Keratinocyte (primary cell): Measurements from ENCODE around the gene GPBAR1.

Experiments used
- EZH2 ChIP-seq: IDR thresholded peaks from one replicate; pipeline ENCODE4 v1.6.1; 2012; ENCODE audit warnings: inconsistent platforms, mild to moderate bottlenecking, low read length, moderate library complexity
- TF ChIP-seq, protein P1 (sequence below), 3 experiments: IDR thresholded peaks in 1 of 3; conservative IDR thresholded peaks in 1 of 3; optimal IDR thresholded peaks in 1 of 3; 2 replicates in 2 of 3; 3 replicates in 1 of 3; pipeline versions ENCODE3 to v1.5.1; 2011; ENCODE audit warnings: low read length in 3 of 3, mild to moderate bottlenecking in 3 of 3, moderate library complexity in 2 of 3, control low read depth in 1 of 3, inconsistent platforms in 1 of 3; ENCODE audit not compliant: insufficient read depth in 2 of 3; ENCODE audit errors: extremely low read depth in 1 of 3

DNA sequence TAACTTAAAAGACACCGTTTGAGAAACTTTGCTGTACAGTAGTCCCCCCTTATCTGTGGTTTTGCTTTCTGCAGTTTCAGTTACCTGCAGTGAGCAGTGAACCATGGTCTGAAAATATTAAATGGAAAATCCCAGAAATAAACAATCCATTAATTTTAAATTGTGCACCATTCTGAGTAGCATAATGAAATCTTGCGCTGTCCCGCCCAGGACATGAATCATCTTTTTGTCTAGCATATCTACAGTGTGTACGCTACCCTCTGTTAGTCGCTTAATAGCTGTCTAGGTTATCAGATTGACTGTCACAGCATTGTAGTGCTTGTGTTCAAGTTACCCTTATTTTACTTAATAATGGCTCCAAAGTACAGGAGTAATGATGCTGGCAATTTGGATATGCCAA, 37.8 kb upstream of the GPBAR1 start:
- TF ChIP-seq, protein P1, sequence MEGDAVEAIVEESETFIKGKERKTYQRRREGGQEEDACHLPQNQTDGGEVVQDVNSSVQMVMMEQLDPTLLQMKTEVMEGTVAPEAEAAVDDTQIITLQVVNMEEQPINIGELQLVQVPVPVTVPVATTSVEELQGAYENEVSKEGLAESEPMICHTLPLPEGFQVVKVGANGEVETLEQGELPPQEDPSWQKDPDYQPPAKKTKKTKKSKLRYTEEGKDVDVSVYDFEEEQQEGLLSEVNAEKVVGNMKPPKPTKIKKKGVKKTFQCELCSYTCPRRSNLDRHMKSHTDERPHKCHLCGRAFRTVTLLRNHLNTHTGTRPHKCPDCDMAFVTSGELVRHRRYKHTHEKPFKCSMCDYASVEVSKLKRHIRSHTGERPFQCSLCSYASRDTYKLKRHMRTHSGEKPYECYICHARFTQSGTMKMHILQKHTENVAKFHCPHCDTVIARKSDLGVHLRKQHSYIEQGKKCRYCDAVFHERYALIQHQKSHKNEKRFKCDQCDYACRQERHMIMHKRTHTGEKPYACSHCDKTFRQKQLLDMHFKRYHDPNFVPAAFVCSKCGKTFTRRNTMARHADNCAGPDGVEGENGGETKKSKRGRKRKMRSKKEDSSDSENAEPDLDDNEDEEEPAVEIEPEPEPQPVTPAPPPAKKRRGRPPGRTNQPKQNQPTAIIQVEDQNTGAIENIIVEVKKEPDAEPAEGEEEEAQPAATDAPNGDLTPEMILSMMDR (optimal IDR thresholded peaks at IDR 0.05 in 1 of 3, IDR thresholded peaks at IDR 0.05 in 1 of 3, conservative IDR thresholded peaks at IDR 0.05 in 1 of 3; ENCODE audit: extremely low read depth in 1 of 3, insufficient read depth in 2 of 3, low read length in 3 of 3) = no peak
- no peak for TF ChIP-seq EZH2
